GM12878 (cell line): ENCODE results near the gene IRF2BP1. TPM values are rescaled to one million over a fixed set of nuclear protein-coding genes. Genes with fewer than 3 reads are reported as not detected.
A peak's percentile ranks its signal among the peaks of the same experiment; 100 is the strongest.

Source experiments
- ASH2L ChIP-seq: fragments of 300-600, 200-600 bp; sonication (generic); IDR thresholded peaks from 2 replicates; pipeline ENCODE4 v1.6.1; 2017; ENCODE audit warnings: low read depth, mild to moderate bottlenecking, borderline replicate concordance
- ETV6 ChIP-seq, 2 experiments: fragments of 450-650 bp in 1 of 2; IDR thresholded peaks in 1 of 2; conservative IDR thresholded peaks in 1 of 2; 2 replicates each; pipeline ENCODE4 v1.6.1; 2014; ENCODE audit warnings: antibody characterized with exemption in 1 of 2, borderline replicate concordance in 1 of 2, low read depth in 1 of 2, mild to moderate bottlenecking in 1 of 2, moderate library complexity in 1 of 2
- FOXK2 ChIP-seq: fragments of 450-650 bp; IDR thresholded peaks from 2 replicates; pipeline ENCODE4 v1.6.1; 2017; ENCODE audit warnings: mild to moderate bottlenecking, moderate library complexity
- FOXM1 ChIP-seq: IDR thresholded peaks from 2 replicates; pipeline ENCODE4 v1.6.1; 2012; ENCODE audit warnings: low read depth, mild to moderate bottlenecking, inconsistent platforms, low read length, moderate library complexity
- HDGF ChIP-seq: fragments of 450-650 bp; IDR thresholded peaks from 2 replicates; pipeline ENCODE4 v1.6.1; 2016; ENCODE audit warnings: antibody characterized with exemption
- IKZF1 ChIP-seq: fragments of 450-650 bp; conservative IDR thresholded peaks from 2 replicates; pipeline ENCODE4 v1.6.1; 2017; ENCODE audit warnings: antibody characterized with exemption, mild to moderate bottlenecking
- JUND ChIP-seq: IDR thresholded peaks from 2 replicates; pipeline ENCODE4 v1.6.1; 2012; ENCODE audit warnings: low read depth, mild to moderate bottlenecking, low read length, improper control_type of control experiment, moderate library complexity
- KLF5 ChIP-seq: fragments of 450-650 bp; IDR thresholded peaks from 2 replicates; pipeline ENCODE4 v1.6.1; 2014; ENCODE audit warnings: mild to moderate bottlenecking; ENCODE audit not compliant: partially characterized antibody
- NFXL1 ChIP-seq: fragments of 450-650 bp; IDR thresholded peaks from 2 replicates; pipeline ENCODE4 v1.6.1; 2017; ENCODE audit warnings: antibody characterized with exemption, mild to moderate bottlenecking, borderline replicate concordance
- NFYB ChIP-seq: IDR thresholded peaks from 2 replicates; pipeline ENCODE4 v1.6.1; 2011; ENCODE audit warnings: low read depth, mild to moderate bottlenecking, low read length, improper control_type of control experiment, moderate library complexity; ENCODE audit not compliant: insufficient read depth
- SIN3A ChIP-seq: IDR thresholded peaks from 2 replicates; pipeline ENCODE4 v1.6.1; 2012; ENCODE audit warnings: low read depth, low read length, improper control_type of control experiment
- SIX5 ChIP-seq: IDR thresholded peaks from 2 replicates; pipeline ENCODE4 v1.6.1; 2011; ENCODE audit warnings: mild to moderate bottlenecking, low read depth, low read length, moderate library complexity; ENCODE audit not compliant: severe bottlenecking
- SMAD5 ChIP-seq: IDR thresholded peaks from 2 replicates; pipeline ENCODE4 v1.6.1; 2016; ENCODE audit warnings: antibody characterized with exemption, low read depth
- STAT1 ChIP-seq: fragments of 450-650 bp; conservative IDR thresholded peaks from 2 replicates; pipeline ENCODE4 v1.6.1; 2014; ENCODE audit warnings: antibody characterized with exemption, mild to moderate bottlenecking
- polyA plus RNA-seq, 11 experiments: library from polyadenylated mRNA; depleted of rRNA in 4 of 11; unstranded in 6 of 11; stranded (reverse) in 5 of 11; fragments of >200 nt; fragmentation: Nextera tagmentation in 4 of 11; fragmentation: Illumina TruSeq in 1 of 11; extraction: Ambion mirVana in 4 of 11; extraction: Trizol in 1 of 11; gene quantifications; 1 replicate in 1 of 11; 2 replicates in 10 of 11; pipeline versions ENCODE4 v1.2.1 to v1.2.3, GENCODE V29; 2011 to 2016; ENCODE audit warnings: inconsistent platforms in 2 of 11, missing spikeins in 2 of 11, low read depth in 1 of 11
- total RNA-seq, 4 experiments: library from RNA; depleted of rRNA in 3 of 4; stranded (reverse); fragments of >200 nt in 3 of 4; fragmentation: Illumina TruSeq in 1 of 4; extraction: Trizol in 1 of 4; gene quantifications; 2 replicates each; pipeline versions ENCODE4 v1.2.1 to v1.2.3, GENCODE V29; 2013 to 2021
- TF ChIP-seq, protein P1 (sequence below): IDR thresholded peaks from 2 replicates; pipeline ENCODE4 v1.6.1; 2011; ENCODE audit warnings: low read depth, low read length, improper control_type of control experiment, borderline replicate concordance
- TF ChIP-seq, protein P2 (sequence below): fragments of 450-650 bp; IDR thresholded peaks from 2 replicates; pipeline ENCODE4 v1.6.1; 2017; ENCODE audit warnings: mild to moderate bottlenecking, moderate library complexity
- TF ChIP-seq, protein P3 (sequence below): IDR thresholded peaks from 2 replicates; pipeline ENCODE4 v1.6.1; 2012; ENCODE audit warnings: low read depth, low read length, improper control_type of control experiment
- TF ChIP-seq, protein P4 (sequence below): fragments of 450-650 bp; formaldehyde crosslinking; IDR thresholded peaks from 2 replicates; pipeline ENCODE4 v1.4.0; 2020; ENCODE audit warnings: mild to moderate bottlenecking, moderate library complexity

Gene IRF2BP1
- total and polyA plus RNA-seq, 10 of the 15 experiments (the other 5 are each of a cell fraction or from before 2014, with no cell fraction given): 0.31 to 24.4 (median 4.4) TPM

DNA sequence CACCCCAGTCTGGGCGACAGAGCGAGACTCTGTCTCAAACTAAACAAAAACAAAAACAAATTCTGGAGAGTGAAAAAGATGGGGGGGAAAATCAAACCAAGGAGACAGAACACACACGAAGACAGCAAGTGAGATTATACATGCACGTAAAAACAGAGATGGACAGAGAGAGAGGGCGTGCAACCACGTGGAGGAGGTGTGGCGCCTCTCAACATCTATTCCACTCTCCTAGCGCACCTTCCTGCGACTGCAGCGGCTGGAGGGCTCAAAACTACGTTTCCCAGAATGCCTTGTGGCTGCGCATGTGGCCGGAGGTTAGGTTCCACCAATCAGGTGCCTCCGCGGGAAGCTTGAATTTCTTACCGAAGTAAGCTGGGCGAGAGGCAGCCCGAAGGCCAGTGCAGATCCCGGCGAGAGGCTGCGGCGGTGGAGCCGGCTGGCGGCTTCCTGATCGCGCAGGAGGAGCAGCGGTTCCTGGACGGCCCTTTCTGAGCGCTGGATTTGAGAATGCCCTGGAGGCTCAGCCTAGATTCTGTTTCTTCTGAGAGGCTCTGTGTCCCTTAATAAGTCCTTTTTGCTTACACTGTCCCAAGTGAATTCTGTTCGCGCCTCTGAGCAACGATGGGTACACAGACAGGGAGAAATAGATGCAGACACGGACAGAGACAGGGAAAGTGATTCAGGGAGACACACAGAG, 41.8 kb upstream of the IRF2BP1 start (continued):
- TF ChIP-seq HDGF (no peak), SIX5 (peak; percentile 94), NFXL1 (no peak), SIN3A (peak; percentile 99), KLF5 (peak; percentile 54), FOXK2 (no peak), IKZF1 (peak; percentile 91), FOXM1 (peak; percentile 55; the same call in 1 of the 2 replicates), ASH2L (no peak), NFYB (peak; percentile 99), STAT1 (peak; percentile 86; the same call in 1 of the 2 replicates), SMAD5 (no peak), ETV6 (conservative IDR thresholded peaks at IDR 0.05 in 1 of 2, IDR thresholded peaks at IDR 0.05 in 1 of 2; ENCODE audit: borderline replicate concordance in 1 of 2, low read depth in 1 of 2) (no peak), JUND (no peak)
- TF ChIP-seq, protein P1, sequence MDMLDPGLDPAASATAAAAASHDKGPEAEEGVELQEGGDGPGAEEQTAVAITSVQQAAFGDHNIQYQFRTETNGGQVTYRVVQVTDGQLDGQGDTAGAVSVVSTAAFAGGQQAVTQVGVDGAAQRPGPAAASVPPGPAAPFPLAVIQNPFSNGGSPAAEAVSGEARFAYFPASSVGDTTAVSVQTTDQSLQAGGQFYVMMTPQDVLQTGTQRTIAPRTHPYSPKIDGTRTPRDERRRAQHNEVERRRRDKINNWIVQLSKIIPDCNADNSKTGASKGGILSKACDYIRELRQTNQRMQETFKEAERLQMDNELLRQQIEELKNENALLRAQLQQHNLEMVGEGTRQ: peak; percentile 85
- TF ChIP-seq, protein P2, sequence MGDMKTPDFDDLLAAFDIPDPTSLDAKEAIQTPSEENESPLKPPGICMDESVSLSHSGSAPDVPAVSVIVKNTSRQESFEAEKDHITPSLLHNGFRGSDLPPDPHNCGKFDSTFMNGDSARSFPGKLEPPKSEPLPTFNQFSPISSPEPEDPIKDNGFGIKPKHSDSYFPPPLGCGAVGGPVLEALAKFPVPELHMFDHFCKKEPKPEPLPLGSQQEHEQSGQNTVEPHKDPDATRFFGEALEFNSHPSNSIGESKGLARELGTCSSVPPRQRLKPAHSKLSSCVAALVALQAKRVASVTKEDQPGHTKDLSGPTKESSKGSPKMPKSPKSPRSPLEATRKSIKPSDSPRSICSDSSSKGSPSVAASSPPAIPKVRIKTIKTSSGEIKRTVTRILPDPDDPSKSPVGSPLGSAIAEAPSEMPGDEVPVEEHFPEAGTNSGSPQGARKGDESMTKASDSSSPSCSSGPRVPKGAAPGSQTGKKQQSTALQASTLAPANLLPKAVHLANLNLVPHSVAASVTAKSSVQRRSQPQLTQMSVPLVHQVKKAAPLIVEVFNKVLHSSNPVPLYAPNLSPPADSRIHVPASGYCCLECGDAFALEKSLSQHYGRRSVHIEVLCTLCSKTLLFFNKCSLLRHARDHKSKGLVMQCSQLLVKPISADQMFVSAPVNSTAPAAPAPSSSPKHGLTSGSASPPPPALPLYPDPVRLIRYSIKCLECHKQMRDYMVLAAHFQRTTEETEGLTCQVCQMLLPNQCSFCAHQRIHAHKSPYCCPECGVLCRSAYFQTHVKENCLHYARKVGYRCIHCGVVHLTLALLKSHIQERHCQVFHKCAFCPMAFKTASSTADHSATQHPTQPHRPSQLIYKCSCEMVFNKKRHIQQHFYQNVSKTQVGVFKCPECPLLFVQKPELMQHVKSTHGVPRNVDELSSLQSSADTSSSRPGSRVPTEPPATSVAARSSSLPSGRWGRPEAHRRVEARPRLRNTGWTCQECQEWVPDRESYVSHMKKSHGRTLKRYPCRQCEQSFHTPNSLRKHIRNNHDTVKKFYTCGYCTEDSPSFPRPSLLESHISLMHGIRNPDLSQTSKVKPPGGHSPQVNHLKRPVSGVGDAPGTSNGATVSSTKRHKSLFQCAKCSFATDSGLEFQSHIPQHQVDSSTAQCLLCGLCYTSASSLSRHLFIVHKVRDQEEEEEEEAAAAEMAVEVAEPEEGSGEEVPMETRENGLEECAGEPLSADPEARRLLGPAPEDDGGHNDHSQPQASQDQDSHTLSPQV: no peak
- TF ChIP-seq, protein P3, sequence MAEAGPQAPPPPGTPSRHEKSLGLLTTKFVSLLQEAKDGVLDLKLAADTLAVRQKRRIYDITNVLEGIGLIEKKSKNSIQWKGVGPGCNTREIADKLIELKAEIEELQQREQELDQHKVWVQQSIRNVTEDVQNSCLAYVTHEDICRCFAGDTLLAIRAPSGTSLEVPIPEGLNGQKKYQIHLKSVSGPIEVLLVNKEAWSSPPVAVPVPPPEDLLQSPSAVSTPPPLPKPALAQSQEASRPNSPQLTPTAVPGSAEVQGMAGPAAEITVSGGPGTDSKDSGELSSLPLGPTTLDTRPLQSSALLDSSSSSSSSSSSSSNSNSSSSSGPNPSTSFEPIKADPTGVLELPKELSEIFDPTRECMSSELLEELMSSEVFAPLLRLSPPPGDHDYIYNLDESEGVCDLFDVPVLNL: peak; percentile 100
- TF ChIP-seq, protein P4, sequence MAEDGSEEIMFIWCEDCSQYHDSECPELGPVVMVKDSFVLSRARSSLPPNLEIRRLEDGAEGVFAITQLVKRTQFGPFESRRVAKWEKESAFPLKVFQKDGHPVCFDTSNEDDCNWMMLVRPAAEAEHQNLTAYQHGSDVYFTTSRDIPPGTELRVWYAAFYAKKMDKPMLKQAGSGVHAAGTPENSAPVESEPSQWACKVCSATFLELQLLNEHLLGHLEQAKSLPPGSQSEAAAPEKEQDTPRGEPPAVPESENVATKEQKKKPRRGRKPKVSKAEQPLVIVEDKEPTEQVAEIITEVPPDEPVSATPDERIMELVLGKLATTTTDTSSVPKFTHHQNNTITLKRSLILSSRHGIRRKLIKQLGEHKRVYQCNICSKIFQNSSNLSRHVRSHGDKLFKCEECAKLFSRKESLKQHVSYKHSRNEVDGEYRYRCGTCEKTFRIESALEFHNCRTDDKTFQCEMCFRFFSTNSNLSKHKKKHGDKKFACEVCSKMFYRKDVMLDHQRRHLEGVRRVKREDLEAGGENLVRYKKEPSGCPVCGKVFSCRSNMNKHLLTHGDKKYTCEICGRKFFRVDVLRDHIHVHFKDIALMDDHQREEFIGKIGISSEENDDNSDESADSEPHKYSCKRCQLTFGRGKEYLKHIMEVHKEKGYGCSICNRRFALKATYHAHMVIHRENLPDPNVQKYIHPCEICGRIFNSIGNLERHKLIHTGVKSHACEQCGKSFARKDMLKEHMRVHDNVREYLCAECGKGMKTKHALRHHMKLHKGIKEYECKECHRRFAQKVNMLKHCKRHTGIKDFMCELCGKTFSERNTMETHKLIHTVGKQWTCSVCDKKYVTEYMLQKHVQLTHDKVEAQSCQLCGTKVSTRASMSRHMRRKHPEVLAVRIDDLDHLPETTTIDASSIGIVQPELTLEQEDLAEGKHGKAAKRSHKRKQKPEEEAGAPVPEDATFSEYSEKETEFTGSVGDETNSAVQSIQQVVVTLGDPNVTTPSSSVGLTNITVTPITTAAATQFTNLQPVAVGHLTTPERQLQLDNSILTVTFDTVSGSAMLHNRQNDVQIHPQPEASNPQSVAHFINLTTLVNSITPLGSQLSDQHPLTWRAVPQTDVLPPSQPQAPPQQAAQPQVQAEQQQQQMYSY (CRISPR knock-in tag): no peak
